ENCODE data around the gene ATP6V0E1. TPM values are rescaled to one million over a fixed set of nuclear protein-coding genes. Genes with fewer than 3 reads are reported as not detected.

Gene ATP6V0E1
- total RNA-seq, 1 donor from 2014 or later = 147 TPM

DNA sequence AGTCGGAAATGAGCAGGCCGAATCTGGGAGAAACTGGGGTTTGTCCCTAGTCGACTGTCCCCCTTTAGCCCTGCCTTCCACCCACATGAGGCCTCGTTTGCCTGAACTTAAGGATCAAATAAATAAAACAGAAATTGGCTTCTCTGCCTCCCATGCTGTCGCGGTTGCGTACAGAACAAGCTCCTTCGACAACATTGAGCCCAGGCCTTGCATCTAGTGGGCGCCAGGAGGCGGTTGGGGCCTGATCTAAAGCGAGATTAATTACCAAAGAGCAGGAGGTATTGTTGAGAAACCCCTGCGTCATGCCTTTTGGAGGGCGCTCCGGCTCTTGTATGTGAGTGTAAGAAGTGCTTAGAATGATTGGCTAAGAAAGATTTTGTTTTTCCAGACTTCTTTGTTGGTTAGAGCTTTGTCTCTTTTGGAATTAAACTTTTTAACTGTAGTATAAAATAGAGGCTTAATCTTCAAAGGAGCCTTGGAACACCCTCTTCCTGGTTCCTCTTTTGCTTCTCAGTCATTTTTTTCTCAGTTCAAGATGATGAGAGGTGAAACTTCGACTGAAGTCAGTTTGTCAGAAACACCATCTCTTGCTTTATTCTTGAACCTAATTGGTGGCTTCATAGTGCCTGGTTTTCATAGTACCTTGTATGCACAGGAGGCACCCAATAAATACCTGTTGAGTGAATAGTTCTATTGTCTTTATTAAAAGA, 828 bp downstream of the ATP6V0E1 start:
- Mint-ChIP-seq H3K27ac (ENCODE audit: unreplicated experiment) (peak overlapping the region; percentile 97), H3K9me3 (ENCODE audit: unreplicated experiment) (no peaks in the 10 kb centered on the region), H3K4me3 (ENCODE audit: unreplicated experiment) (peak overlapping the region; percentile 98), H3K36me3 (ENCODE audit: low read depth, unreplicated experiment) (peaks cover 5% of the 10 kb centered on the region), H3K4me1 (ENCODE audit: unreplicated experiment) (peaks cover 4% of the 10 kb centered on the region), H3K27me3 (ENCODE audit: unreplicated experiment) (no peaks in the 10 kb centered on the region)
- TF ChIP-seq, protein P1, sequence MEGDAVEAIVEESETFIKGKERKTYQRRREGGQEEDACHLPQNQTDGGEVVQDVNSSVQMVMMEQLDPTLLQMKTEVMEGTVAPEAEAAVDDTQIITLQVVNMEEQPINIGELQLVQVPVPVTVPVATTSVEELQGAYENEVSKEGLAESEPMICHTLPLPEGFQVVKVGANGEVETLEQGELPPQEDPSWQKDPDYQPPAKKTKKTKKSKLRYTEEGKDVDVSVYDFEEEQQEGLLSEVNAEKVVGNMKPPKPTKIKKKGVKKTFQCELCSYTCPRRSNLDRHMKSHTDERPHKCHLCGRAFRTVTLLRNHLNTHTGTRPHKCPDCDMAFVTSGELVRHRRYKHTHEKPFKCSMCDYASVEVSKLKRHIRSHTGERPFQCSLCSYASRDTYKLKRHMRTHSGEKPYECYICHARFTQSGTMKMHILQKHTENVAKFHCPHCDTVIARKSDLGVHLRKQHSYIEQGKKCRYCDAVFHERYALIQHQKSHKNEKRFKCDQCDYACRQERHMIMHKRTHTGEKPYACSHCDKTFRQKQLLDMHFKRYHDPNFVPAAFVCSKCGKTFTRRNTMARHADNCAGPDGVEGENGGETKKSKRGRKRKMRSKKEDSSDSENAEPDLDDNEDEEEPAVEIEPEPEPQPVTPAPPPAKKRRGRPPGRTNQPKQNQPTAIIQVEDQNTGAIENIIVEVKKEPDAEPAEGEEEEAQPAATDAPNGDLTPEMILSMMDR (IDR thresholded peaks at IDR 0.05; ENCODE audit: unreplicated experiment) = no peak
- DNase-seq (ENCODE audit: low spot score) = peak; percentile 59

DNA sequence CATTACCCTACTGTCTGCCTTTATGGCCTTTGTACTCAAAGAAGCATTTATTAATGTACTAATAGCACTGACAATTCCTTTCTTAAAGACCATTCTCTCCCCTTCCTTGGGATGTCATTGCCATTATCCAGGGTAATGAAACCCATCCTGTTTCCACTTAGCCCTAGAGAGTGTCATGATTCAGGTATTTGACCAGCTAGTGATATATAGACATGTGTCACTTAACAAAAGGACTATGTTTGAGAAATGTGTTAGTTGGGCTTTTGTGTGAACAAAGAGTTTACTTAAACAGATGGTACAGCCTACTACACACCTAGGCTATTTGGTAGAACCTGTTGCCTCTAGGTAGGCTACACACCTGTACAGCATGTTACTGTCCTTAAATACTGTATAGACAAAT, 2.0 kb downstream of the ATP6V0E1 start:
- Mint-ChIP-seq H3K36me3 (ENCODE audit: low read depth, unreplicated experiment) (peaks cover 5% of the 10 kb centered on the region), H3K27ac (ENCODE audit: unreplicated experiment) (no peak overlapping the region), H3K4me3 (ENCODE audit: unreplicated experiment) (peak overlapping the region; percentile 81), H3K4me1 (ENCODE audit: unreplicated experiment) (peaks cover 4% of the 10 kb centered on the region), H3K27me3 (ENCODE audit: unreplicated experiment) (no peaks in the 10 kb centered on the region), H3K9me3 (ENCODE audit: unreplicated experiment) (no peaks in the 10 kb centered on the region)
- TF ChIP-seq, protein P1 (IDR thresholded peaks at IDR 0.05; ENCODE audit: unreplicated experiment) = no peak
- DNase-seq (ENCODE audit: low spot score) = no peak

DNA sequence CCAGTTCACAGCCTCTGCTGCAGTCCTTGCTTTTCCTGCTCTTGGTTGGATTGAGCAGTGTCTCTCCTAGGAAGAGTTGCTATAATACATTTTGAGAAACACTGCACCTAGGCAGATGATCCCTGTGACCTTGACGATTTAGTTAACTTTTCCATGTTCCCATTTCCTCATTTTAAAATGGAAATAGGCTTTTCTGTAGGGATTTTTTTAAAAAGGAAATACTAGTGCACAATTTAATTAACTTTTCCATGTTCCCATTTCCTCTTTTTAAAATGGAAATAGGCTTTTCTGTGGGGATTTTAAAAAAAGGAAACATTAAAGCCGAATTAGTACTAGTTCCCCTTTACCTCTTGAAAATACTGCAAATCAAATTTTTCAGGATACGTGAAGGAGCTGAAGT, 4.7 kb downstream of the ATP6V0E1 start:
- no peak overlapping the region for H3K4me3 Mint-ChIP-seq (ENCODE audit: unreplicated experiment)
- no peak overlapping the region for H3K27ac Mint-ChIP-seq (ENCODE audit: unreplicated experiment)
- H3K36me3 Mint-ChIP-seq (ENCODE audit: low read depth, unreplicated experiment) = peaks cover 10% of the 10 kb centered on the region
- TF ChIP-seq, protein P1 (IDR thresholded peaks at IDR 0.05; ENCODE audit: unreplicated experiment) = no peak
- DNase-seq (ENCODE audit: low spot score) = no peak
- H3K9me3 Mint-ChIP-seq (ENCODE audit: unreplicated experiment) = no peaks in the 10 kb centered on the region
- no peaks in the 10 kb centered on the region for H3K27me3 Mint-ChIP-seq (ENCODE audit: unreplicated experiment)
- peaks cover 4% of the 10 kb centered on the region for H3K4me1 Mint-ChIP-seq (ENCODE audit: unreplicated experiment)

DNA sequence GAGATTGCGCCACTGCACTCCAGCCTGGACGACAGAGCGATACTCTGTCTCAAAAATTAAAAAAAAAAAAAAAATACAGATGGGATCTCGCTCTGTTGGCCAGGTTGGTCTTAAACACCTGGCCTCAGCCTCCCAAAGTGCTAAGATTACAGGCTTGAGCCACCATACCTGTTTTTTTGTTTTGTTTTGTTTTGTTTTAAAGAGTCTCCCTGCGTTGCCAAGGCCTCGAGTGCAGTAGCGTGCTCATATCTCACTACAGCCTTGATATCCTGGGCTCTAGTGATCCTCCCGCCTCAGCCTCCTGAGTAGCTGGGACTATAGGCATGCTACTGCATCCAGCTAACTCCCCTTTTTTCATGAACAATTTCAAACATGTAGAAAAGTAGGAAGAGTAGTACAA, 7.2 kb downstream of the ATP6V0E1 start:
- TF ChIP-seq, protein P1 (IDR thresholded peaks at IDR 0.05; ENCODE audit: unreplicated experiment) = no peak
- Mint-ChIP-seq H3K27me3 (ENCODE audit: unreplicated experiment) (no peaks in the 10 kb centered on the region), H3K27ac (ENCODE audit: unreplicated experiment) (no peak overlapping the region), H3K36me3 (ENCODE audit: low read depth, unreplicated experiment) (peaks cover 10% of the 10 kb centered on the region), H3K9me3 (ENCODE audit: unreplicated experiment) (no peaks in the 10 kb centered on the region), H3K4me3 (ENCODE audit: unreplicated experiment) (no peak overlapping the region), H3K4me1 (ENCODE audit: unreplicated experiment) (no peaks in the 10 kb centered on the region)
- DNase-seq (ENCODE audit: low spot score) = no peak

DNA sequence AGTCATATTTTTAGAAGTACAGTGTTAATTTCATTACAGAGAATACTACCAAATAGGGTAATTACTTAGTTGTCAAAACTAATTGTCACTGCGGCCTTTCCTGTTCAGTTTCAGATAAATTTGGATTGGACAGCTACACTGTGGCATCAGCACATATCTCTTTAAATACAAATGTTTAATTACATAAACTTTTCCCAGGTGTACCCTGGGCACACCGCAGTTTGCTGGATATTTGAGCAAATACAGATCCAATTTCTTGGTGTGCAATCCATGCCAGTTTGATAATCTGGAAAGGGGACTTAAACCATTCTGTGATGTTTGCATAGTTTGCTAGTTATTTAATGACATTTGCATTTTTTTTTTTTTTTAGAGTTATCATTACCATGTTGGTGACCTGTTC, 10.8 kb downstream of the ATP6V0E1 start:
- H3K27ac Mint-ChIP-seq (ENCODE audit: unreplicated experiment) = no peak overlapping the region
- no peaks in the 10 kb centered on the region for H3K27me3 Mint-ChIP-seq (ENCODE audit: unreplicated experiment)
- no peak overlapping the region for H3K4me3 Mint-ChIP-seq (ENCODE audit: unreplicated experiment)
- peaks cover 8% of the 10 kb centered on the region for H3K36me3 Mint-ChIP-seq (ENCODE audit: low read depth, unreplicated experiment)
- TF ChIP-seq, protein P1 (IDR thresholded peaks at IDR 0.05; ENCODE audit: unreplicated experiment) = no peak
- H3K4me1 Mint-ChIP-seq (ENCODE audit: unreplicated experiment) = no peaks in the 10 kb centered on the region
- no peak for DNase-seq (ENCODE audit: low spot score)
- H3K9me3 Mint-ChIP-seq (ENCODE audit: unreplicated experiment) = no peaks in the 10 kb centered on the region
